Measurements from ENCODE around the gene BEND7.
"Not testable (repeated sequence)": the region's sequence is repeated elsewhere in the genome, so short reads cannot be mapped to it uniquely, and the experiment has no call there.

The BEND7 gene

GRCh38 chr10:13441476-13441875 lies 87.3 kb downstream of the BEND7 start:
- no peak overlapping the region for H3K4me3 ChIP-seq (ENCODE audit: low read depth, low read length)
- no peak for TF ChIP-seq CTCF (IDR thresholded peaks at IDR 0.05; ENCODE audit: borderline replicate concordance, insufficient read depth, low read depth, low read length)

GRCh38 chr10:13440185-13441061 lies 88.4 kb downstream of the BEND7 start:
- H3K4me3 ChIP-seq (ENCODE audit: low read depth, low read length): no peak overlapping the region
- TF ChIP-seq CTCF (IDR thresholded peaks at IDR 0.05; ENCODE audit: borderline replicate concordance, insufficient read depth, low read depth, low read length): peak; percentile 88

- no peak overlapping the region for H3K4me3 ChIP-seq (ENCODE audit: low read depth, low read length)
- TF ChIP-seq CTCF (IDR thresholded peaks at IDR 0.05; ENCODE audit: borderline replicate concordance, insufficient read depth, low read depth, low read length): no peak
Observed at GRCh38 chr10:13439313-13440184, 89.3 kb downstream of the BEND7 start.

- no peak overlapping the region for H3K4me3 ChIP-seq (ENCODE audit: low read depth, low read length)
- no peak for TF ChIP-seq CTCF (IDR thresholded peaks at IDR 0.05; ENCODE audit: borderline replicate concordance, insufficient read depth, low read depth, low read length)
Observed at GRCh38 chr10:13437026-13437555, 91.7 kb downstream of the BEND7 start.

GRCh38 chr10:13427943-13428342 lies 100.9 kb downstream of the BEND7 start:
- H3K4me3 ChIP-seq (ENCODE audit: low read depth, low read length): not testable (repeated sequence)

- TF ChIP-seq CTCF (IDR thresholded peaks at IDR 0.05; ENCODE audit: borderline replicate concordance, insufficient read depth, low read depth, low read length): no peak
- H3K4me3 ChIP-seq (ENCODE audit: low read depth, low read length): no peak overlapping the region
Observed at GRCh38 chr10:13425397-13425796, 103.4 kb downstream of the BEND7 start.

GRCh38 chr10:13422800-13423199 lies 106.0 kb downstream of the BEND7 start:
- TF ChIP-seq CTCF (IDR thresholded peaks at IDR 0.05; ENCODE audit: borderline replicate concordance, insufficient read depth, low read depth, low read length): no peak
- no peak overlapping the region for H3K4me3 ChIP-seq (ENCODE audit: low read depth, low read length)

Measured in GM12875 (cell line).